HepG2 (cell line): ENCODE data around the gene MIA2. TPM values are rescaled to one million over a fixed set of nuclear protein-coding genes. Genes with fewer than 3 reads are reported as not detected.

Experiments used
- SP2 ChIP-seq: sonication (generic); formaldehyde crosslinking; IDR thresholded peaks from 2 replicates; pipeline ENCODE4 v1.5.1; 2020; ENCODE audit warnings: mild to moderate bottlenecking, missing genetic modification reagents
- SUZ12 ChIP-seq: fragments of 150-350 bp; IDR thresholded peaks from 2 replicates; pipeline ENCODE4 v1.6.1; 2014; ENCODE audit warnings: low read depth, low read length
- ZNF329 ChIP-seq: sonication (generic); formaldehyde crosslinking; IDR thresholded peaks from 2 replicates; pipeline ENCODE4 v1.9.0; 2021; ENCODE audit warnings: low read depth, mild to moderate bottlenecking, missing genetic modification reagents
- ZNF430 ChIP-seq: sonication (generic); formaldehyde crosslinking; IDR thresholded peaks from 2 replicates; pipeline ENCODE4 v1.9.0; 2021; ENCODE audit warnings: mild to moderate bottlenecking, missing genetic modification reagents
- ZNF468 ChIP-seq: sonication (generic); formaldehyde crosslinking; IDR thresholded peaks from 2 replicates; pipeline ENCODE4 v1.8.0; 2022; ENCODE audit warnings: mild to moderate bottlenecking, moderate library complexity, missing genetic modification reagents
- polyA plus RNA-seq, 8 experiments: library from polyadenylated mRNA; depleted of rRNA in 3 of 8; stranded (reverse) in 7 of 8; unstranded in 1 of 8; fragments of >200 nt; fragmentation: Illumina TruSeq in 4 of 8; extraction: Trizol in 4 of 8; gene quantifications; 2 replicates each; pipeline versions ENCODE4 v1.2.1 to v1.2.3, GENCODE V29; 2011 to 2016; ENCODE audit warnings: low read depth in 4 of 8, missing spikeins in 1 of 8, mixed read lengths in 1 of 8; ENCODE audit not compliant: insufficient read depth in 1 of 8
- total RNA-seq, 5 experiments: library from RNA; depleted of rRNA; stranded (reverse); fragments of >200 nt; fragmentation: Illumina TruSeq; extraction: Trizol; gene quantifications; 2 replicates each; pipeline ENCODE4 v1.2.3, GENCODE V29; 2016; ENCODE audit warnings: low read depth in 1 of 5
- TF ChIP-seq, protein P1 (sequence below): IDR thresholded peaks from 2 replicates; pipeline ENCODE4 v1.6.1; 2012; ENCODE audit warnings: low read depth, low read length, improper control_type of control experiment
- TF ChIP-seq, protein P2 (sequence below): sonication (generic); formaldehyde crosslinking; IDR thresholded peaks from 2 replicates; pipeline ENCODE4 v1.5.0; 2020; ENCODE audit warnings: mild to moderate bottlenecking, missing genetic modification reagents, borderline replicate concordance

The MIA2 gene
- total and polyA plus RNA-seq, 2 of the 13 experiments (the other 11 are each of a cell fraction or from before 2014, with no cell fraction given) = 134 to 158 TPM

GRCh38 chr14:39384177-39384576 is 150.5 kb downstream of the MIA2 start (continued):
- TF ChIP-seq, protein P1, sequence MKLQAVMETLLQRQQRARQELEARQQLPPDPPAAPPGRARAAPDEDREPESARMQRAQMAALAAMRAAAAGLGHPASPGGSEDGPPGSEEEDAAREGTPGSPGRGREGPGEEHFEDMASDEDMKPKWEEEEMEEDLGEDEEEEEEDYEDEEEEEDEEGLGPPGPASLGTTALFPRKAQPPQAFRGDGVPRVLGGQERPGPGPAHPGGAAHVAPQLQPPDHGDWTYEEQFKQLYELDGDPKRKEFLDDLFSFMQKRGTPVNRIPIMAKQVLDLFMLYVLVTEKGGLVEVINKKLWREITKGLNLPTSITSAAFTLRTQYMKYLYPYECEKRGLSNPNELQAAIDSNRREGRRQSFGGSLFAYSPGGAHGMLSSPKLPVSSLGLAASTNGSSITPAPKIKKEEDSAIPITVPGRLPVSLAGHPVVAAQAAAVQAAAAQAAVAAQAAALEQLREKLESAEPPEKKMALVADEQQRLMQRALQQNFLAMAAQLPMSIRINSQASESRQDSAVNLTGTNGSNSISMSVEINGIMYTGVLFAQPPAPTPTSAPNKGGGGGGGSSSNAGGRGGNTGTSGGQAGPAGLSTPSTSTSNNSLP = no peak
- TF ChIP-seq ZNF468 (CRISPR knock-in tag) (no peak), ZNF430 (CRISPR knock-in tag) (no peak), ZNF329 (CRISPR knock-in tag) (no peak), SP2 (CRISPR knock-in tag) (no peak), SUZ12 (no peak)
- TF ChIP-seq, protein P2, sequence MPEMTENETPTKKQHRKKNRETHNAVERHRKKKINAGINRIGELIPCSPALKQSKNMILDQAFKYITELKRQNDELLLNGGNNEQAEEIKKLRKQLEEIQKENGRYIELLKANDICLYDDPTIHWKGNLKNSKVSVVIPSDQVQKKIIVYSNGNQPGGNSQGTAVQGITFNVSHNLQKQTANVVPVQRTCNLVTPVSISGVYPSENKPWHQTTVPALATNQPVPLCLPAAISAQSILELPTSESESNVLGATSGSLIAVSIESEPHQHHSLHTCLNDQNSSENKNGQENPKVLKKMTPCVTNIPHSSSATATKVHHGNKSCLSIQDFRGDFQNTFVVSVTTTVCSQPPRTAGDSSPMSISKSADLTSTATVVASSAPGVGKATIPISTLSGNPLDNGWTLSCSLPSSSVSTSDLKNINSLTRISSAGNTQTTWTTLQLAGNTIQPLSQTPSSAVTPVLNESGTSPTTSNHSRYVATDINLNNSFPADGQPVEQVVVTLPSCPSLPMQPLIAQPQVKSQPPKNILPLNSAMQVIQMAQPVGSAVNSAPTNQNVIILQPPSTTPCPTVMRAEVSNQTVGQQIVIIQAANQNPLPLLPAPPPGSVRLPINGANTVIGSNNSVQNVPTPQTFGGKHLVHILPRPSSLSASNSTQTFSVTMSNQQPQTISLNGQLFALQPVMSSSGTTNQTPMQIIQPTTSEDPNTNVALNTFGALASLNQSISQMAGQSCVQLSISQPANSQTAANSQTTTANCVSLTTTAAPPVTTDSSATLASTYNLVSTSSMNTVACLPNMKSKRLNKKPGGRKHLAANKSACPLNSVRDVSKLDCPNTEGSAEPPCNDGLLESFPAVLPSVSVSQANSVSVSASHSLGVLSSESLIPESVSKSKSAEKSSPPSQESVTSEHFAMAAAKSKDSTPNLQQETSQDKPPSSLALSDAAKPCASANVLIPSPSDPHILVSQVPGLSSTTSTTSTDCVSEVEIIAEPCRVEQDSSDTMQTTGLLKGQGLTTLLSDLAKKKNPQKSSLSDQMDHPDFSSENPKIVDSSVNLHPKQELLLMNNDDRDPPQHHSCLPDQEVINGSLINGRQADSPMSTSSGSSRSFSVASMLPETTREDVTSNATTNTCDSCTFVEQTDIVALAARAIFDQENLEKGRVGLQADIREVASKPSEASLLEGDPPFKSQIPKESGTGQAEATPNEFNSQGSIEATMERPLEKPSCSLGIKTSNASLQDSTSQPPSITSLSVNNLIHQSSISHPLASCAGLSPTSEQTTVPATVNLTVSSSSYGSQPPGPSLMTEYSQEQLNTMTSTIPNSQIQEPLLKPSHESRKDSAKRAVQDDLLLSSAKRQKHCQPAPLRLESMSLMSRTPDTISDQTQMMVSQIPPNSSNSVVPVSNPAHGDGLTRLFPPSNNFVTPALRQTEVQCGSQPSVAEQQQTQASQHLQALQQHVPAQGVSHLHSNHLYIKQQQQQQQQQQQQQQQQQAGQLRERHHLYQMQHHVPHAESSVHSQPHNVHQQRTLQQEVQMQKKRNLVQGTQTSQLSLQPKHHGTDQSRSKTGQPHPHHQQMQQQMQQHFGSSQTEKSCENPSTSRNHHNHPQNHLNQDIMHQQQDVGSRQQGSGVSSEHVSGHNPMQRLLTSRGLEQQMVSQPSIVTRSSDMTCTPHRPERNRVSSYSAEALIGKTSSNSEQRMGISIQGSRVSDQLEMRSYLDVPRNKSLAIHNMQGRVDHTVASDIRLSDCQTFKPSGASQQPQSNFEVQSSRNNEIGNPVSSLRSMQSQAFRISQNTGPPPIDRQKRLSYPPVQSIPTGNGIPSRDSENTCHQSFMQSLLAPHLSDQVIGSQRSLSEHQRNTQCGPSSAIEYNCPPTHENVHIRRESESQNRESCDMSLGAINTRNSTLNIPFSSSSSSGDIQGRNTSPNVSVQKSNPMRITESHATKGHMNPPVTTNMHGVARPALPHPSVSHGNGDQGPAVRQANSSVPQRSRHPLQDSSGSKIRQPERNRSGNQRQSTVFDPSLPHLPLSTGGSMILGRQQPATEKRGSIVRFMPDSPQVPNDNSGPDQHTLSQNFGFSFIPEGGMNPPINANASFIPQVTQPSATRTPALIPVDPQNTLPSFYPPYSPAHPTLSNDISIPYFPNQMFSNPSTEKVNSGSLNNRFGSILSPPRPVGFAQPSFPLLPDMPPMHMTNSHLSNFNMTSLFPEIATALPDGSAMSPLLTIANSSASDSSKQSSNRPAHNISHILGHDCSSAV = no peak
